Retinal pigment epithelial cell (primary cell): ENCODE measurements around the gene NET1.
"Not testable (repeated sequence)": the region's sequence is repeated elsewhere in the genome, so short reads cannot be mapped to it uniquely, and the experiment has no call there.

Source experiments
- DNase-seq: peaks from one replicate; pipeline ENCODE4 v3.0.0-alpha.2; 2010; ENCODE audit warnings: low read depth
- H3K4me3 ChIP-seq: 2 replicates; pipeline ENCODE4 v1.5.1; 2011; ENCODE audit warnings: mild to moderate bottlenecking, low read length, control low read depth, moderate library complexity
- CTCF ChIP-seq: conservative IDR thresholded peaks from 2 replicates; pipeline ENCODE4 v1.5.1; 2011; ENCODE audit warnings: low read depth, low read length, control low read depth, inconsistent platforms

NET1 gene

GRCh38 chr10:5370493-5371352, 41.6 kb upstream of the NET1 start:
- H3K4me3 ChIP-seq: no peak overlapping the region
- no peak for DNase-seq
- no peak for TF ChIP-seq CTCF

GRCh38 chr10:5373307-5373706, 39.0 kb upstream of the NET1 start:
- TF ChIP-seq CTCF: no peak
- H3K4me3 ChIP-seq: no peak overlapping the region
- no peak for DNase-seq

GRCh38 chr10:5373891-5374611, 38.3 kb upstream of the NET1 start:
- DNase-seq: no peak
- H3K4me3 ChIP-seq: no peak overlapping the region
- TF ChIP-seq CTCF: no peak

GRCh38 chr10:5376450-5376849, 35.9 kb upstream of the NET1 start:
- no peak for DNase-seq
- TF ChIP-seq CTCF: no peak
- no peak overlapping the region for H3K4me3 ChIP-seq

- not testable (repeated sequence) for DNase-seq, H3K4me3 ChIP-seq
These were observed 33.2 kb upstream of the NET1 start for GRCh38 chr10:5379202-5379601.

GRCh38 chr10:5380395-5380794, 32.0 kb upstream of the NET1 start:
- not testable (repeated sequence) for DNase-seq, H3K4me3 ChIP-seq

GRCh38 chr10:5381187-5381586, 31.2 kb upstream of the NET1 start:
- no peak for TF ChIP-seq CTCF
- DNase-seq: no peak
- H3K4me3 ChIP-seq: no peak overlapping the region

- no peak overlapping the region for H3K4me3 ChIP-seq
- TF ChIP-seq CTCF: no peak
- no peak for DNase-seq
These were observed 27.1 kb upstream of the NET1 start for GRCh38 chr10:5385224-5385623.
